HEK293T (cell line): ENCODE results near the gene ARHGAP5.
A peak's percentile ranks its signal among the peaks of the same experiment; 100 is the strongest.
"Not testable (repeated sequence)": the region's sequence is repeated elsewhere in the genome, so short reads cannot be mapped to it uniquely, and the experiment has no call there.

ENCODE experiments used
- CTCF ChIA-PET: fragments of 350-600 bp; formaldehyde crosslinking; extraction: SDS; loops from one replicate; lab custom pipeline; 2021; ENCODE audit warnings: antibody characterized with exemption, inconsistent platforms; lab: Yijun Ruan, JAX
- POLR2A ChIA-PET: fragments of 350-600 bp; formaldehyde crosslinking; extraction: SDS; loops from one replicate; lab custom pipeline; 2020; ENCODE audit warnings: antibody characterized with exemption, inconsistent platforms; lab: Yijun Ruan, JAX
- DNase-seq: peaks from one replicate; pipeline ENCODE4 v3.0.0; 2012; ENCODE audit warnings: mixed read lengths; ENCODE audit errors: extremely low spot score
- ARNT ChIP-seq: fragments of 450-650 bp; IDR thresholded peaks from 2 replicates; pipeline ENCODE4 v1.6.1; 2017; ENCODE audit warnings: mild to moderate bottlenecking
- BHLHE40 ChIP-seq: fragments of 450-650 bp; IDR thresholded peaks from 2 replicates; pipeline ENCODE4 v1.6.1; 2016; ENCODE audit warnings: mild to moderate bottlenecking, moderate library complexity, borderline replicate concordance
- CTBP1 ChIP-seq: fragments of 450-650 bp; IDR thresholded peaks from 2 replicates; pipeline ENCODE4 v1.6.1; 2016; ENCODE audit warnings: borderline replicate concordance
- ELF4 ChIP-seq: fragments of 450-650 bp; IDR thresholded peaks from 2 replicates; pipeline ENCODE4 v1.6.1; 2017; ENCODE audit warnings: antibody characterized with exemption
- FOXA1 ChIP-seq: fragments of 450-650 bp; IDR thresholded peaks from 2 replicates; pipeline ENCODE4 v1.6.1; 2016; ENCODE audit warnings: mild to moderate bottlenecking
- FOXK2 ChIP-seq: fragments of 450-650 bp; IDR thresholded peaks from 2 replicates; pipeline ENCODE4 v1.6.1; 2016; ENCODE audit warnings: mild to moderate bottlenecking
- FOXM1 ChIP-seq: fragments of 450-650 bp; IDR thresholded peaks from 2 replicates; pipeline ENCODE4 v1.6.1; 2017; ENCODE audit warnings: mild to moderate bottlenecking, borderline replicate concordance
- HDGF ChIP-seq: fragments of 450-650 bp; IDR thresholded peaks from 2 replicates; pipeline ENCODE4 v1.6.1; 2017; ENCODE audit warnings: antibody characterized with exemption, borderline replicate concordance
- L3MBTL2 ChIP-seq: fragments of 450-650 bp; conservative IDR thresholded peaks from 2 replicates; pipeline ENCODE4 v1.6.1; 2016; ENCODE audit warnings: mild to moderate bottlenecking
- LEF1 ChIP-seq: fragments of 450-650 bp; IDR thresholded peaks from 2 replicates; pipeline ENCODE4 v1.6.1; 2017; ENCODE audit warnings: mild to moderate bottlenecking, borderline replicate concordance
- NFRKB ChIP-seq: fragments of 450-650 bp; IDR thresholded peaks from 2 replicates; pipeline ENCODE4 v1.6.1; 2016; ENCODE audit warnings: mild to moderate bottlenecking, moderate library complexity
- PKNOX1 ChIP-seq: fragments of 450-650 bp; IDR thresholded peaks from 2 replicates; pipeline ENCODE4 v1.6.1; 2016
- SP1 ChIP-seq: fragments of 450-650 bp; IDR thresholded peaks from 2 replicates; pipeline ENCODE4 v1.6.1; 2017
- SUZ12 ChIP-seq: fragments of 450-650 bp; IDR thresholded peaks from 2 replicates; pipeline ENCODE4 v1.6.1; 2016; ENCODE audit warnings: mild to moderate bottlenecking
- TARDBP ChIP-seq: fragments of 450-650 bp; IDR thresholded peaks from 2 replicates; pipeline ENCODE4 v1.6.1; 2016
- ZNF384 ChIP-seq: fragments of 450-650 bp; IDR thresholded peaks from 2 replicates; pipeline ENCODE4 v1.6.1; 2016

The ARHGAP5 gene

DNA sequence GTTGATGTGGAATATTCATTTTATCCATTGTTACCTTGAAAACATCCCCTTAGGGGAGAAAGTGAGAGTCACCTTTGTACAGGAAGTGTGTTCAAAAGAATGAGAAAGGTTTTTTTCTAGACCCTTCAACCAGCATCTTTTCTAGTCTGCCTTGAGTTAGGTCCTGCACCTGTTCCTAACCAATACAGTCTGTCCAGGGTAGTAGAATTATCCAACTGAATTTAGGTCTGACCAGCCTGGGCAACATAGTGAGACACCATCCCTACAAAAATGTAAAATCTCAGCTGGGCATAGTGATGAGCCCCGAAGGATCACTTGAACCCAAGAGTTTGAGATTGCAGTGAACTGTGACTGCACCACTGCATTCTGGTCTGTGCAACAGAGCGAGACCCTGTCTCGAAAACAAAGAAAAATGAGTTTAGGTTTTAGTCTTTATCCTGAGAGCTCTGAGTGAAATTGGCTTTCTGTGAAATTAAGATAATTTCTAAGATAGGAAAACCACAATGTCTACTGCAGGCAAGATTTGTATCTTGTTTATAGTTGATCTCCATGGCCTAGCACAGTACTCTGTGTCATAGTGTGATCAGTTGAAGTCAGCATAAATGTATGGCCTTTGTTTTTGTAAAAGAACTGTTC is 25.2 kb downstream of the ARHGAP5 start:
- ChIA-PET POLR2A (no interaction called here), CTCF (no interaction called here)
- no peak for DNase-seq
- TF ChIP-seq ARNT (no peak), HDGF (no peak), SUZ12 (no peak), PKNOX1 (no peak), ELF4 (no peak), SP1 (no peak)

GRCh38 chr14:32102968-32103367 is 25.9 kb downstream of the ARHGAP5 start:
- TF ChIP-seq PKNOX1 (0 out of 2 replicates have a peak, but pooled peaks have one; percentile 26), NFRKB (no peak)
- no peak for DNase-seq
- ChIA-PET CTCF (no interaction called here), POLR2A (no interaction called here)

- ChIA-PET CTCF (no interaction called here), POLR2A (no interaction called here)
- no peak for DNase-seq
- TF ChIP-seq ELF4 (no peak), ARNT (no peak), FOXK2 (no peak), FOXA1 (no peak), LEF1 (no peak), L3MBTL2 (no peak)
Observed at GRCh38 chr14:32104308-32104707, 27.2 kb downstream of the ARHGAP5 start.

GRCh38 chr14:32104803-32105202 is 27.7 kb downstream of the ARHGAP5 start:
- no peak for DNase-seq
- CTCF ChIA-PET = no interaction called here
- POLR2A ChIA-PET = no interaction called here
- TF ChIP-seq LEF1 (no peak), SUZ12 (no peak)

DNA sequence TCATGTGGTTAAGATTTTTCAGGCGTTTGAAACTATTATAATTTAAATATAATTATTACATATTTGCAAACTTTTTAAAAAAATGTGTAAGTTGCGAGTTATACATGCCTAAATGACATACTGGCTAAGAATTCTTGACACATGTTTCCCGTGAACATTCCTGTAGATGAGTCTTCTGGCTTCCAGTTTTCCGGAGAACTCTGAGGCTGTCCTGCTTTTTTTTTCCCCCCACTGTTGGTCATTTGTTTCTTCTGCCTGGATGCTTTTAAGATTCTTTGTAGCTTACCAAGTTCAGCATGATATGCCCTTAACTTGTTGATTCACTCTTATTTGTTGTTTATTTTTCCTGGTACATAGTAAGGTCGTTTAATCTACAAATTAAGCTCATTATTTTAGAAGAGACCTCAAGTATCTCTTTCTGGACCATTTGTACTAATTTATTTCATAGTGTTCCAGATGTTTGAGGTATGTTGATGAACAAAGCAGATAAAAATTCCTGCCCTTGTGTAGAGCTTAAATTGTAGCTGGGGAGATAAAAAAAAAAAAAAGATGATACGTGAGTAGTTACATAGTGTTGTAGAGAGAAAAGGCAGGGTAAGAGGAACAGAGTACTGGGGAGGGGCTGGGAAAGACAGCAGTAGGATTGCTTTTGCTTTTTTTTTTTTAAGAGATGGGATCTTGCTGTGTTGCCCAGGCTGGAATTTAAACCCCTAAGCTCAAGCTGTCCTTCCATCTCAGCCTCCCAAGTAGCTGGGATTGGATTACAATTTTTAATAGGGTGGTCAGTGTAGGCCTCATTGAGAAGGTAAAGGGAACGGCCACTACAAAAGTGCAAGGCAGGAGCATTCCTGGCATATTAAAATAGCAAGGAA is 32.8 kb downstream of the ARHGAP5 start:
- ChIA-PET POLR2A (no interaction called here), CTCF (no interaction called here)
- TF ChIP-seq SUZ12 = no peak
- TF ChIP-seq NFRKB = no peak
- TF ChIP-seq ZNF384 = no peak
- no peak for TF ChIP-seq CTBP1

DNA sequence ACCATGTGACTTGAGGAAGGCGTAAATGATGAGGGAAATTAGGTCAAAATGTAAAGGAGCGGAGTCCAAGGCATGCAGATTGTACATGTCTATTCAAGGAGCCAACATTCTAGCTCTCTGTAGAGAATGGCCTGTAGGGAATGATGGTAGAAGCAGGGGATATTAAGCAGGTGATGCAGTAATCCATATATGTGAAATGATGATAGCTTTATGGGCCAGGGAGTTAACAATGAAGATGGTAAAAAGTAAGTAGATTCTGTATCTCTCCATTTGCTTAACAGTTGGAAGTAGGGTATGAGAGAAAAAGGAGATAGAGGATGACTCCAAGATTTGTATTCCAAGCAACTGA is 33.4 kb downstream of the ARHGAP5 start:
- TF ChIP-seq ARNT (no peak), CTBP1 (no peak), FOXK2 (no peak)
- ChIA-PET POLR2A (no interaction called here), CTCF (no interaction called here)
- DNase-seq = no peak

More for the DNA sequence above, 32.8 kb downstream of the ARHGAP5 start:
- DNase-seq = no peak

GRCh38 chr14:32121536-32121935 is 44.4 kb downstream of the ARHGAP5 start:
- ChIA-PET CTCF (no interaction called here), POLR2A (no interaction called here)
- TF ChIP-seq BHLHE40 = no peak
- no peak for TF ChIP-seq SUZ12
- no peak for TF ChIP-seq L3MBTL2
- TF ChIP-seq ZNF384 = no peak
- TF ChIP-seq FOXM1 = no peak
- no peak for TF ChIP-seq TARDBP
- no peak for TF ChIP-seq ELF4
- no peak for TF ChIP-seq LEF1
- DNase-seq = no peak

DNA sequence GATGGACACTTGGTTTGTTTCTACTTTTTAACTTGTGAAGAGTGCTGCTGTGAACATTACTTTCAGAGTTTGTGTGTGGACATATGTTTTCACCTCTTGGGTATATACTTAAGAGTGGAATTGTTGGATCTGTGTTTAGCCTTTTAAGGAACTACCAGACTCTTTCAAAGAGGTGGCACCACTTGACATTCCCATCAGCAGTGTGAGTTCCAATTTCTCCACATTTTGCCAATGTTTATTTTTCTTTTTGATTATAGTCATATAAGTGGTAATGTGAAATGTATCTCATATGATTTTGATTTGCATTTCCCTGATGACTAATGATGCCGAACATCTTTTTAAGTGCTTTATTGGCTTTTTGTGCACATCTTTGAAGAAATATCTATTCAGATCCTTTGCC is 44.8 kb downstream of the ARHGAP5 start:
- TF ChIP-seq ZNF384 (no peak), BHLHE40 (no peak), TARDBP (no peak), NFRKB (no peak), PKNOX1 (no peak), HDGF (no peak), LEF1 (no peak), FOXM1 (no peak), CTBP1 (no peak), SUZ12 (no peak), FOXK2 (no peak), SP1 (no peak), ARNT (no peak)
- CTCF ChIA-PET = no interaction called here
- no peak for DNase-seq
- POLR2A ChIA-PET = no interaction called here

GRCh38 chr14:32126899-32127730 is 50.0 kb downstream of the ARHGAP5 start:
- DNase-seq, POLR2A ChIA-PET: not testable (repeated sequence)
- CTCF ChIA-PET = interaction anchor here (0.6 kb wide), 1 partner anchor 15 kb away, joined by 3 read pairs; no protein-coding TSS in a partner anchor

DNA sequence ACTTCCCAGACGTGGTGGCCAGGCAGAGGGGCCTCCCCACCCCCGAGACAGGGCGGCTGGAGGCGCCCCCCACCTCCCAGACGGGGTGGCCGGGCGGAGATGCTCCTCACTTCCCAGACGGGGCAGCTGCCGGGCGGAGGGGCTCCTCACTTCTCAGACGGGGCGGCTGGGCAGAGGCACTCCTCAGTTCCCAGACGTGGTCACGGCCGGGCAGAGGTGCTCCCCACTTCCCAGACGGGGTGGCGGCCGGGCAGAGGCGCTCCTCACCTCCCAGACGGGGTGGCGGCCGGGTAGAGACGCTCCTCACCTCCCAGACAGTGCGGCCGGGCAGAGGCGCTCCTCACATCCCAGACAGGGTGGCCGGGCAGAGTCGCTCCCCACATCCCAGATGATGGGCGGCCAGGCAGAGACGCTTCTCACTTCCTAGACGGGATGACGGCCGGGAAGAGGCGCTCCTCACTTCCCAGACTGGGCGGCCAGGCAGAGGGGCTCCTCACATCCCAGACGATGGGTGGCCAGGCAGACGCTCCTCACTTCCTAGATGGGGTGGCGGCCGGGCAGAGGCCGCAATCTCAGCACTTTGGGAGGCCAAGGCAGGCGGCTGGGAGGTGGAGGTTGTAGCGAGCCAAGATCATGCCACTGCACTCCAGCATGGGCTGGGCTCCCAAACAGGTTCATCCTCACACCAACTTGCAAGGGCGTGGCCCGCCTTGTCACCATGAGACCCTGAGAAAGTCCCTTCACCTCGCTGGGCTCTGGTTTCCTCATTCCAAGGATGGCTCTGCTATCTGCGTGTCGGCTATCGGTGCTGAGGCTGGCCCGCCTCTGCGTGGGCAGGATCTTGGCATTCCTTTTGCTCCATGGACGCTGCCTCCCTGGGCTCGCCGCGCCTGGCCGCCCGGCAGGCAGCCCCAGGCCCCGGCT is 50.9 kb downstream of the ARHGAP5 start:
- POLR2A ChIA-PET, CTCF ChIA-PET, DNase-seq: not testable (repeated sequence)
